Measurements from ENCODE around the gene NDE1. TPM values are rescaled to one million over a fixed set of nuclear protein-coding genes. Genes with fewer than 3 reads are reported as not detected.

NDE1 gene
- total RNA-seq, 1 donor from 2014 or later: 19.2 TPM

GRCh38 chr16:15772579-15773293 is 122.7 kb downstream of the NDE1 start:
- ATAC-seq (no peak), DNase-seq (ENCODE audit: missing footprints) (no peak)
- intact Hi-C loops (cut with DNase I): no loop called here

- ATAC-seq: no peak
- no peak for DNase-seq (ENCODE audit: missing footprints)
- intact Hi-C loops (cut with DNase I): no loop called here
Observed at GRCh38 chr16:15773968-15774367, 123.9 kb downstream of the NDE1 start.

GRCh38 chr16:15775209-15775608 is 125.2 kb downstream of the NDE1 start:
- DNase-seq (ENCODE audit: missing footprints) (no peak), ATAC-seq (no peak)
- intact Hi-C loops (cut with DNase I): loop anchor here (5.0 kb wide), 1 partner anchor 417 kb away; no protein-coding TSS in a partner anchor

GRCh38 chr16:15775663-15776304 is 125.7 kb downstream of the NDE1 start:
- intact Hi-C loops (cut with DNase I): loop anchor here (5.0 kb wide), 1 partner anchor 417 kb away; no protein-coding TSS in a partner anchor
- ATAC-seq (no peak), DNase-seq (ENCODE audit: missing footprints) (no peak)

Other genes with a start within 250 kb of the NDE1 start
- 61.4 TPM for gene BMERB1, start 215.7 kb upstream of the NDE1 start, total RNA-seq
- 48.4 TPM for gene MARF1, start 7.1 kb upstream of the NDE1 start, total RNA-seq
- 17.9 TPM for gene MYH11, start 206.8 kb downstream of the NDE1 start, total RNA-seq
- 32.0 TPM for gene CEP20, start 238.4 kb downstream of the NDE1 start, total RNA-seq